ENCODE measurements around the gene EDC3. TPM values are rescaled to one million over a fixed set of nuclear protein-coding genes. Genes with fewer than 3 reads are reported as not detected.

The EDC3 gene
- total RNA-seq, 1 experiment from 2014 or later, result 62.6 TPM

DNA sequence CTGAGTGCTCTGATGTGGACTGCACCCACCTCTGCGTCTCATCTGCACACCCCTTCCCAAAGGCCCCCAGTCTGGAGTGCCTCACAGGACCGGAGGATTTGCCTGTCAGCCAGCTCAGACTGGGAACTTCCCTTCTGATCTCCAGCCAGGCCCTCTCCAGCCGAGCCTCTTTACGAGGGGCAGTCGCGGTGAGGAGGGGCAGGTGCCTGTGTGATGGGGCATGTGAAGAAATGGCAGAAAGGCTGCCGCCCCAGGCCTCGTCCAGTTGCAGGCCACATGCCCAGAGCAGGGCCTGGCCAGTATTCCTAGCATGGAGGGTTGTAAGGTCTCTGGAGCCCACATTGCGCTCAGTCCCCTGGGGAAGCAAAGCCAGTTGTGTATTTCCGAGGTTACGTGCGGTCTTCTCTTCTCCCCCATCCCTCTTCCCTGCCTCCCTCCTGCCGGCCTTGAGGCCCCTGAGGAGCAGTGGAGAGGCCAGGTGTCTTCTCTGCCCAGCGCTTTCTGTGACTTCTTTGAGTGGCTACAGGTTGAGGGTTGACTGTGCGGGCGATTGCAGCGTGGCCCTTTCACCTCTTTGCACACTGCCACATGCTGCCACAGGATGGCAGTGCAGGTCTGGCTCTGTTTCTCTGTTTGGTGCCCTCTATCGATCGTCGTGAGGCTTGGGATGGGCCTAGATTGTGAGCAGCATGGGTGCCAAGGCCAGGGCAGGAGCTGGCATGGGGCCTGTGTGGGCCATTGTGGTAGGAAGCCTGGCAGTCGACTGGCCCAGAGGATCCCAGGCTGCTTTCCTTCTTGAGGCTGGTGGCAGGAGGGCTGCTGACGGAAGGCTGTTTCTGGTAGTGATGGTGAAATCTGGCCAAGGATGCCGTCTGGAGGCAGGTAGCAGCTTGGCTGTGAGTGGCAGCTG, 74.9 kb downstream of the EDC3 start:
- Histone ChIP-seq H3K4me1 (ENCODE audit: insufficient read depth, low read length, poor library complexity, severe bottlenecking) (peaks cover 8% of the 10 kb centered on the region), H3K9me3 (ENCODE audit: low read depth, low read length, poor library complexity, severe bottlenecking) (no peaks in the 10 kb centered on the region), H3K4me3 (ENCODE audit: low read depth, low read length, poor library complexity, severe bottlenecking) (no peak overlapping the region), H3K36me3 (ENCODE audit: insufficient read depth, low read length, poor library complexity, severe bottlenecking) (peaks cover 66% of the 10 kb centered on the region), H3K27me3 (replicated peaks; ENCODE audit: insufficient read depth, low read depth, low read length, poor library complexity) (no peaks in the 10 kb centered on the region), H3K27ac (ENCODE audit: low read depth, low read length, poor library complexity, severe bottlenecking) (no peak overlapping the region)
- intact Hi-C loops (cut with micrococcal nuclease; ENCODE audit: unreplicated experiment), result no loop called here
- no TSS peak for BruUV-seq (replicated peaks)
- ChIA-PET POLR2A (ENCODE audit: low non-redundant PET) (no interaction called here), CTCF (interaction anchor here (0.5 to 1.2 kb wide), 6 partner anchors 12 to 1155 kb away, joined by 3 to 8 read pairs (median 5); no protein-coding TSS in a partner anchor)
- peak; percentile 99 for TF ChIP-seq CTCF (conservative IDR thresholded peaks at IDR 0.05; ENCODE audit: low read depth, low read length)
- no peak for TF ChIP-seq EZH2 (IDR thresholded peaks at IDR 0.05; ENCODE audit: borderline replicate concordance, low read depth, low read length, poor library complexity, severe bottlenecking)
- peak; percentile 81 for DNase-seq (ENCODE audit: low spot score)

DNA sequence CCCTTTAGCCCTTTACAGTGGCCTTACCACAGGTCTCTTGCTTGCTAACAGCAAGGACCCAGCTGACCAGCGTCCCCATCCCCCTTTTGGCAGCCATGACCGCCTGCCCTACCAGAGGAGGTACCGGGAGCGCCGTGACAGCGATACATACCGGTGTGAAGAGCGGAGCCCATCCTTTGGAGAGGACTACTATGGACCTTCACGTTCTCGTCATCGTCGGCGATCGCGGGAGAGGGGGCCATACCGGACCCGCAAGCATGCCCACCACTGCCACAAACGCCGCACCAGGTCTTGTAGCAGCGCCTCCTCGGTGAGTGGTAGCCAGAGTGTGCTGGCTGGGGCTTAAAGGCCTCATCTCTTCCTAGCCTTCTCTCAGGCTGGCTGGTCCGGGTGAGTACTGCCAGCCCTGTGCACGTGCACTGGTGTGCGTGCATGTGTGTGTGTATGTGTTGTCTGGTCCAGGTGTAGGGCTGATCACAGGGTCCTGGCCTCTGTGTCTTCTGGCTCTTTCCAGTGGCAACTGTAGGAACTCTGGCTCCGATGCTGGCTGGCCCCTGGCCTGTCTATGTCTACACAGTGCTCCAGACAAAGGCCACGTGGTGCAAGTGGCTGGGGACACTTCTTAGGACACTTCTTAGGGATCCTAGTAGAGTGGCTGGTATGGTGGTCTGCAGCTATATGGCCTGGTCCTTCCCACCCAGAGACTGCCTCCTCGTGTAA, 75.7 kb downstream of the EDC3 start:
- H3K4me3 ChIP-seq (ENCODE audit: low read depth, low read length, poor library complexity, severe bottlenecking), result no peak overlapping the region
- DNase-seq (ENCODE audit: low spot score), result no peak
- no TSS peak for BruUV-seq (replicated peaks)
- H3K27ac ChIP-seq (ENCODE audit: low read depth, low read length, poor library complexity, severe bottlenecking), result no peak overlapping the region
- intact Hi-C loops (cut with micrococcal nuclease; ENCODE audit: unreplicated experiment), result loop anchor here (5.0 kb wide), 1 partner anchor 248 kb away; no protein-coding TSS in a partner anchor
- no peaks in the 10 kb centered on the region for H3K9me3 ChIP-seq (ENCODE audit: low read depth, low read length, poor library complexity, severe bottlenecking)
- no peaks in the 10 kb centered on the region for H3K27me3 ChIP-seq (replicated peaks; ENCODE audit: insufficient read depth, low read depth, low read length, poor library complexity)
- POLR2A ChIA-PET (ENCODE audit: low non-redundant PET), result no interaction called here
- H3K4me1 ChIP-seq (ENCODE audit: insufficient read depth, low read length, poor library complexity, severe bottlenecking), result peaks cover 8% of the 10 kb centered on the region
- peaks cover 58% of the 10 kb centered on the region for H3K36me3 ChIP-seq (ENCODE audit: insufficient read depth, low read length, poor library complexity, severe bottlenecking)
- CTCF ChIA-PET, result no interaction called here
- TF ChIP-seq CTCF (conservative IDR thresholded peaks at IDR 0.05; ENCODE audit: low read depth, low read length) (no peak), EZH2 (IDR thresholded peaks at IDR 0.05; ENCODE audit: borderline replicate concordance, low read depth, low read length, poor library complexity, severe bottlenecking) (no peak)

GRCh38 chr15:74618841-74619596, 76.8 kb downstream of the EDC3 start:
- BruUV-seq (replicated peaks), result no TSS peak
- no peak for DNase-seq (ENCODE audit: low spot score)
- Histone ChIP-seq H3K9me3 (ENCODE audit: low read depth, low read length, poor library complexity, severe bottlenecking) (no peaks in the 10 kb centered on the region), H3K27me3 (replicated peaks; ENCODE audit: insufficient read depth, low read depth, low read length, poor library complexity) (no peaks in the 10 kb centered on the region), H3K4me3 (ENCODE audit: low read depth, low read length, poor library complexity, severe bottlenecking) (no peak overlapping the region), H3K4me1 (ENCODE audit: insufficient read depth, low read length, poor library complexity, severe bottlenecking) (peaks cover 12% of the 10 kb centered on the region), H3K27ac (ENCODE audit: low read depth, low read length, poor library complexity, severe bottlenecking) (no peak overlapping the region), H3K36me3 (ENCODE audit: insufficient read depth, low read length, poor library complexity, severe bottlenecking) (peaks cover 48% of the 10 kb centered on the region)
- ChIA-PET POLR2A (ENCODE audit: low non-redundant PET) (no interaction called here), CTCF (no interaction called here)
- TF ChIP-seq EZH2 (IDR thresholded peaks at IDR 0.05; ENCODE audit: borderline replicate concordance, low read depth, low read length, poor library complexity, severe bottlenecking), result no peak
- no peak for TF ChIP-seq CTCF (conservative IDR thresholded peaks at IDR 0.05; ENCODE audit: low read depth, low read length)
- intact Hi-C loops (cut with micrococcal nuclease; ENCODE audit: unreplicated experiment), result loop anchor here (5.0 kb wide), 1 partner anchor 247 kb away; no protein-coding TSS in a partner anchor

All from A673 (cell line).